HG03135 (cell line): ENCODE measurements around the gene XKR7.

Experiments used
- ATAC-seq: cut with Tn5 transposase; IDR thresholded peaks from one replicate; pipeline ENCODE4 v1.9.1; 2021; ENCODE audit warnings: mild to moderate bottlenecking, moderate library complexity; ENCODE audit not compliant: unreplicated experiment

The XKR7 gene

DNA sequence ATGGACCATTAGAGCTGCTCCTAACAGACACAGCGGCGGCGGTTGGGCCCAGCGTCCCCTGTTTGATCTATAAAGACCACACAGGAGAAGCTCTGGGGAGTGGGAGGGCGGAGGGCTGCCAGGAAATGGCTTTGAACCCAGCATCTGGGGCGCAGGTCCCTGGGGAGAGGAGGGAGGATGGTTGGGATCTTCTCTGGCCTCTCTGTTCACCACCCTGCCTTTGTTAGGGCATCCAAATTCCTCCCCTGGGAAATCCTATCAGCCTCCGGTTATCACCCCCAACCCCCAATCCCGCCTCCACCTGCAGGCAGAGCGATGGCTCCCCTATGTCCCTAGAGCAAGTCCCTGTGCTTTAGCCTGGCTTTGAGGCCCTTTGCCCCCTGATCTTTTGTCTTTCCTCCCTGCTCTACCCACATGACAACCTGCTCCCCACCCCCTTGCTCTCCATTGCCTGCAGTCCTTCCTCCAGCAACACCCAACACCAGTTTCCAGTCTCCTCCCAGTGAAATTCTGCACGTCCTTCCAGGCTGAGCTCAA lies 7.1 kb downstream of the XKR7 start:
- ATAC-seq: no peak

- ATAC-seq: no peak
These were observed 7.9 kb downstream of the XKR7 start for GRCh38 chr20:31975874-31976273.

DNA sequence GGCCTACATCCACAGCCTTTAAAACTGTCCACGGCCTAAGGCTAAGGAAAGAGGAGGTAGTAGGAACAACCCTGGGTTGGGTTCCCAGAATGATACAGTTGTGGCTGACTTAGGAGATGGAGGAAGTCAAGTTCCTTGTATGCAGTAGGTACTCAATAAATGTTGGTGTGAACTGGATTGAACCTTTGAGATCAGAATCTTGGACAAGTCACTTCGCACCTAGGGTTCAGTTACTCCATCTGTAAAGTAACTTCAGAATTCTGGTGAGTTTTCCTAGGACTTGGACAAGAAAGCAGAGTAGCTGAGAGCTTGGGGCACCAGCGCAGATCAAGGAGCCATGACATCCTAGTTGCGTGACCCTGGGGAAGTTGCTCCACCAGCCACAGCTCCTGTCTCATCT lies 9.1 kb downstream of the XKR7 start:
- no peak for ATAC-seq

- ATAC-seq: no peak
These were observed 11.9 kb downstream of the XKR7 start for GRCh38 chr20:31979713-31980426.

DNA sequence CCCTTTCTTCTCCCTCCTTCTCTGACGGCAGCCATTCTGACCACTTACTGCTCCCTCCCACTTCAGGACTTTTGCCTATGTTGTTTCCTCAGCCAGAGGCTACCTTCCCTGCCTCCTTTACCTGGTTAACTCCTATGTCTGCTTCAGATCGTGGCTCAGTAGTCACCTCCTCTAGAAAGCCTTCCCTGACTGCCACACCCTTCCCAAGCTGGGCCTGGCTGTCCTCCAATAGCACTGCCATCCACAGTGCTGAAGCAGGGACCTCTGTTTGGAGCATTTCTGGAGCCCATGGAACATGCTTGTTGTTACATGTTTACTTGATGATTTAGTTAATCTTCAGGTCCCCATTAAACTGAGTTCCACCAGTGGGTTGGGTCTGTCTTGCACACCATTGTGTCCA lies 13.8 kb downstream of the XKR7 start:
- ATAC-seq: no peak

- no peak for ATAC-seq
These were observed 17.1 kb downstream of the XKR7 start for GRCh38 chr20:31984981-31985471.

- no peak for ATAC-seq
These were observed 19.8 kb downstream of the XKR7 start for GRCh38 chr20:31987744-31988143.

- ATAC-seq: no peak
These were observed 20.6 kb downstream of the XKR7 start for GRCh38 chr20:31988430-31989015.

DNA sequence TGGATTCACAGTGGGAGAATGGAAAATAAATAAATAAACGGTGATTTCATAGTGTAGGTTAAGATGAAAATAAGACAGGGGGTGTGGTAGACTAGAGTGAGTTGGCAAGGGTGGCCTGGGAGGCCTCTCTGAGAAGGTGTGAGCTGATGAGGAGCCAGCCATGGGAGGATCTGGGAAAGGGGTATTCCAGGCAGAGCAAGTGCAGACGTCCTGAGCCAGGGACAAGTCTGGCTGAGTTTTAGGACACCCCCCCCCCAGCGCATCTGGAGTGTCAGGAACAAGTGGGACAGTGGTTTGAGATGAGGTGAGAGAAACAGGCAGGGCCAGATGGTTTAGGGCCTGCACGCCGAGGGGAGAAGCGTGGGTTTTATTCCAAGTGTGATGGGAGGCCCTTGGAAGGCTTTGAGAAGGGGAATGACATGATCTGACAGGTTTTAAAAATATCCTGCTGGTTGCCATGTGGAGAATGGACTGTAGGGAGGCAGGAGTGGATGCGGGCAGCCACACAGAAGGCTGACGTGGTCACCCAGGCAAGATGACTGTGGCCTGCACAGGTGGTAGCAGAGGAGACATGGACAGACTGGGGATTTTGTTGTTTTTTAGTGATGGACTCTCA lies 21.2 kb downstream of the XKR7 start:
- no peak for ATAC-seq

GRCh38 chr20:31990641-31991338 lies 22.8 kb downstream of the XKR7 start:
- no peak for ATAC-seq

DNA sequence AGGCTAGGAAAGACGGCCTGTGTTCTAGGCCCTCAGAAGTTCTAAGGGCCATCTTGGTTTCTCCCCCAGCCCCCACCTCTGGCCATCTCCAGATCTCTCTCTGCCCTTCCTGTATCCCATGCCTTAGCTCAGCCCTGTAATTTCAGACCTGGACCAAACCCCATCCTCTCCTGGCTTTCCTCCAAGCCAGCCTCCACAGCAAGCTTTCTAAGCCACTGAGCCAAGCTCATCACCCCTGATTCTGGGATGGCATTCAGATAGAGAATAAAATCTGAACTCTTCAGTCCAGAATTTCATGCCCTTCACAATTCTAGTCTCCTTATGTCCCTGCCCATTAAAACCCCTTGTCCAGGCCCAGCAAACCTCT lies 23.4 kb downstream of the XKR7 start:
- no peak for ATAC-seq

GRCh38 chr20:31992086-31992485 lies 24.1 kb downstream of the XKR7 start:
- no peak for ATAC-seq

DNA sequence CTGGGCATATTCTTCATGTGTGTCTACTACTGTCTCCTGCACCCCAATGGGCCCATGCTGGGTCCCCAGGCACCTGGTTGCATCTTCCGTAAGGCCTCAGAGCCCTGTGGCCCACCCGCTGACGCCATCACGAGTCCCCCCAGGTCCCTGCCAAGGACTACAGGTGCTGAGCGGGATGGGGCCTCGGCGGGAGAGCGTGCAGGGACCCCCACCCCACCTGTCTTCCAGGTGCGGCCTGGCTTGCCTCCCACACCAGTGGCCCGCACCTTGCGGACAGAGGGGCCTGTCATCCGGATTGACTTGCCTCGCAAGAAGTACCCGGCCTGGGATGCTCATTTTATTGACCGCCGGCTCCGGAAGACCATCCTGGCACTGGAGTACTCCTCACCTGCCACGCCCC lies 29.0 kb downstream of the XKR7 start:
- no peak for ATAC-seq

DNA sequence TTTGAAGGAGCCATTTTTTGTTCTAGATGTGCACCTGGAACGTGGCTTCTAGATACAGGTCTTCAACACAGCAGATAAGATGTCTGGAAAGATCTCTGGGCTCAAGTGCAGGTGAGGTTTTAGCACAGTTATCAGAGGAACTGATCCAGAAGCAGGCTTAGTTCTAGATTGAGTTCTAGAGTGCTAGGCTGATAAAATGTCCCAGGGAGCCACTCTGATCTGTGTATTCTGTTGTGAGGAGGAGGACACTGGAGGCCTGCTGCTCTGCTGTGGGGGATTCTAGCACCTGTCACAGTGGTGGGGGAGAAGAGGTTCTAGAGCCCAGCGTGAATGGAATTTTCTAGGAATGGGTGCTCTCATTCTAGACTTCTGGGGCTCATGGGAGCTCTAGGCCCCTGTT lies 30.3 kb downstream of the XKR7 start:
- no peak for ATAC-seq

- no peak for ATAC-seq
These were observed 35.4 kb downstream of the XKR7 start for GRCh38 chr20:32003325-32003724.

DNA sequence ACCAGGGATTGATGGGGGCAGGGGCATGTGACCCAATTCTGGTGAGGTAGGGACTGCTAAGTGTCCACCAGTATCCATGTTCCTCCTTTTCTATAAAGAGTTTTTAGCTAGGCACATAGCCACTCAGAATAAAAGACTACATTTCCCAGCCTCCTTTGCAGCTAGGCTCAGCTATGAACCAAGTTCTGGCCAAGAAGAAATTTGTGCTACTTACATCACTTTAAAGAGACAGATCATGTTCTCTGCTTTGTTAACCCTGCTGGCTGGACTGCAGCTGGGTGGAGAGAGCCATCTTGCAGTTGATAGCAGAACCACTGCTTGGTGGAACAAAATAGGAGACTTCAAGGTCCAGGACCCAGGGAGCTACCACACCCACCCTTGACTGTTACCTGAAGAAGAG lies 37.0 kb downstream of the XKR7 start:
- no peak for ATAC-seq

- no peak for ATAC-seq
These were observed 38.1 kb downstream of the XKR7 start for GRCh38 chr20:32006053-32006452.

DNA sequence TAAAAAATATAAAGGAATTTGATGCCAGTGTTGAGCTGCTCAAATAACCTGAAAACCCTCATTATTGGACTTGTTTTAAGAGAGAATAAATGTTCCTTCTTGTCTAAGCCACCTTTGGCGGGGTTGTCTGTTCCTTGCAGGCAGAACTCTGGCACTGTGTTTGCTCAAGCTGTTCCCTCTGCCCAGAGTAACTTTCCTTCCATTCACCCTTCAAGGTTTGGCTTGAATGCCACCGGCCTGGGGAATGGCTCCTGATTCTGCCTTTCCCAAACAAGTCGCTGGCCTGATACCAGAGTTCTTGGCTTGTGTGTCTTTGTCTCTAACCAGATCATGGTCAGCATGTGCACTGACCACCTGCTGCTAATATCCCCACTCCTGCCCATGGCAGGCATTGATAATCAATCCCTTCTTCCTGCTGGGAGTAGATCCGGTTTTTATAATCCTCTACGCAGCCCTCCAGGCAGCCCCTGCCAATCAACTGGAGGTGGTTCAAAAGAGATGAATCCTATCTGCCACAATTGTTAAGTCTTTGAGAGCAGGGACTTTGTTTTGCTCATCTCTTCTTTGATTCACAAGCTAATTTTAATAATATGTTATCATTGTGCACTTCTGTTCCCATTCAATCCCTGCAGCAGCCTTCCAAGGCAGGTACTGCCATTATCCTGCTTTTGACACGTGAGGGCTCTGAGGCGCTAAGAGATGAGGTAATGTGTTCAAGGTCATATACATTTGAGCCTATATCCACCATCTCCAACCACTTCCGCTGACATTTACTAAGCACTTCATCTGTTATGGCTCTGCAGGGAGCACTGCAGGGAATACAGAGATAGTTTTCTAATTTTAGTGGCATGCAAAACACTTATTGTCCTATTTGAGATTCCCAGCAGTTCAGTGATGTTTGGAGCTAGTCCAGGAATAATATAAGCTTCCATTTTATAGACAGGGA lies 39.2 kb downstream of the XKR7 start:
- no peak for ATAC-seq

- no peak for ATAC-seq
These were observed 40.1 kb downstream of the XKR7 start for GRCh38 chr20:32007787-32008616.

- no peak for ATAC-seq
These were observed 41.6 kb downstream of the XKR7 start for GRCh38 chr20:32009564-32009963.
